GM15510 (cell line): Measurements from ENCODE around the gene WDR18.

Experiments used
- POLR2A ChIP-seq: IDR thresholded peaks from 3 replicates; pipeline ENCODE4 v1.6.1; 2011; ENCODE audit warnings: borderline replicate concordance; ENCODE audit not compliant: insufficient read length; ENCODE audit errors: extremely low read depth

Gene WDR18

DNA sequence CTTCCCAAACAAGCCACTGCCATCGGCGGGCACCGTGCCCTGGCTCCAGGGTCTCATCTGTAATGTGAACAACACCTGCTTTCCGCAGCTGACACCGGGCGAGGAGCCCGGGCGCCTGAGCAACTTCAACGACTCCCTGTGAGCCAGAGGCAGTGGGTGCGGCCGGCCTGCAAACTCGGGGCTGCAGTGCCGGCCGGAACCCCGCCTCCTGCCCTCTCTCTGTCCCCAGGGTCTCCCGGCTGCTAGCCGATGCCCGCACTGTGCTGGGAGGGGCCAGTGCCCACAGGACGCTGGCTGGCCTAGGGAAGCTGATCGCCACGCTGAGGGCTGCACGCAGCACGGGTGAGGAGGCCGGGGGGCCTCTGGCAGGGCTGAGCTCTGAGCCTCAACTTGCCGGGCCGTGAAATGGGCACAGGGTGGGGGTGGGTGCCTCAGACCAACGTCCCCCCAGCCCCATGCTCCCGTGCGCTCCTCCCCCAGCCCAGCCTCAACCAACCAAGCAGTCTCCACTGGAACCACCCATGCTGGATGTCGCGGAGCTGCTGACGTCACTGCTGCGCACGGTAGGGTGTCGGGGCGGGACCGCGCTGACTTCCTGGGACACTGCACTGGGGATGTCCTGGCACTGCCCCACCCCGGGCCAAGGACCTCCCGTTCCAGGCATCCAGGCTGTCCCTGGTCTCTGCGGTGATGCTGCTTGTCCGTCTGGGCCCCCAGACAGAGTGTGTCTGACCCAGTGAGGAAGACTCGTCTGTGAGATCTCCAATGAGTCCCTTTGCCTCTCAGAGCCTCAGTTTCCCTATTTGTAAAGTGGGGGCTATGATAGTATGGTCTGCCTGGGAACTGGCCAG is 57.9 kb downstream of the WDR18 start:
- TF ChIP-seq POLR2A, result no peak

DNA sequence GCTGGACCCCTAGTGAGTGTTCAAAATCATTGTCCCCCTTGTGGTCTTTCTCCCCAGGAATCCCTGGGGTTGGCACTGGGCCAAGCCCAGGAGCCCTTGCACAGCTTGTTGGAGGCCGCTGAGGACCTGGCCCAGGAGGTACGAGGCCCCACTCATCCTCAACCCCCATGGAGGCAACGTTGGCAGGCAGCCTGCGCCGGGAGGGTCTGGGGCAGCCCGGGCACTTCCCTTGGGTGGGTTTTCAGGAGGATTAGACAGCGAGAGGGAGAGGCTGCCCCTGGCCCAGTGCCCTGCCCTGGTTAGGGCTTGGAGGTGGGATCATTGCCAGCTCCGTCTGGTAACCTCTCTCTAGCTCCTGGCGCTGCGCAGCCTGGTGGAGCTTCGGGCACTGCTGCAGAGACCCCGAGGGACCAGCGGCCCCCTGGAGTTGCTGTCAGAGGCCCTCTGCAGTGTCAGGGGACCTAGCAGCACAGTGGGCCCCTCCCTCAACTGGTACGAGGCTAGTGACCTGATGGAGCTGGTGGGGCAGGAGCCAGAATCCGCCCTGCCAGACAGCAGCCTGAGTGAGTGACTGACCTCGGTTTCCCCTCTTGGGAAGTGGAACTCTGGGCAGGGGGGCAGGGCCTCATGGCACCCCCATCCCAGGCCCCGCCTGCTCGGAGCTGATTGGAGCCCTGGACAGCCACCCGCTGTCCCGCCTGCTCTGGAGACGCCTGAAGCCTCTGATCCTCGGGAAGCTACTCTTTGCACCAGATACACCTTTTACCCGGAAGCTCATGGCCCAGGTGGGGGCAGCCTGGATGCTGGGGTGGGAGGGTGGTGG is 58.8 kb downstream of the WDR18 start:
- TF ChIP-seq POLR2A, result no peak
